AG04450 (cell line): ENCODE measurements around the gene MMP17. TPM values are rescaled to one million over a fixed set of nuclear protein-coding genes. Genes with fewer than 3 reads are reported as not detected.

ENCODE experiments used
- CTCF ChIA-PET: fragments of 300-600, 350-600 bp; formaldehyde crosslinking; extraction: SDS; loops from one replicate; lab custom pipeline; 2022; ENCODE audit warnings: antibody characterized with exemption, inconsistent platforms; lab: Charles Lee
- POLR2A ChIA-PET: fragments of 350-600 bp; formaldehyde crosslinking; extraction: SDS; loops from one replicate; lab custom pipeline; 2021; ENCODE audit warnings: antibody characterized with exemption, inconsistent platforms; lab: Yijun Ruan, JAX
- DNase-seq: peaks from one replicate; pipeline ENCODE4 v3.0.0-alpha.2; 2011; ENCODE audit warnings: low read depth, low spot score
- H3K27ac ChIP-seq: one replicate; pipeline ENCODE4 v1.5.1; 2012; ENCODE audit warnings: low read depth, low read length, control low read depth
- H3K27me3 ChIP-seq: one replicate; pipeline ENCODE4 v1.6.0; 2012; ENCODE audit warnings: low read length; ENCODE audit not compliant: control insufficient read depth, insufficient read depth
- H3K4me3 ChIP-seq: 2 replicates; pipeline ENCODE4 v1.5.1; 2011; ENCODE audit warnings: mild to moderate bottlenecking, low read depth, low read length, control low read depth
- H3K9me3 ChIP-seq: 2 replicates; pipeline ENCODE4 v1.5.1; 2012; ENCODE audit warnings: low read length; ENCODE audit not compliant: control insufficient read depth, insufficient read depth
- polyA plus RNA-seq: library from polyadenylated mRNA; depleted of rRNA; stranded (reverse); fragments of >200 nt; gene quantifications from 2 replicates; pipeline ENCODE4 v1.2.3, GENCODE V29; 2011
- TF ChIP-seq, protein P1 (sequence below): IDR thresholded peaks from 2 replicates; pipeline ENCODE4 v1.5.1; 2011; ENCODE audit warnings: low read depth, low read length, control low read depth, inconsistent platforms

The MMP17 gene
- polyA plus RNA-seq, 1 experiment: 9.9 TPM

DNA sequence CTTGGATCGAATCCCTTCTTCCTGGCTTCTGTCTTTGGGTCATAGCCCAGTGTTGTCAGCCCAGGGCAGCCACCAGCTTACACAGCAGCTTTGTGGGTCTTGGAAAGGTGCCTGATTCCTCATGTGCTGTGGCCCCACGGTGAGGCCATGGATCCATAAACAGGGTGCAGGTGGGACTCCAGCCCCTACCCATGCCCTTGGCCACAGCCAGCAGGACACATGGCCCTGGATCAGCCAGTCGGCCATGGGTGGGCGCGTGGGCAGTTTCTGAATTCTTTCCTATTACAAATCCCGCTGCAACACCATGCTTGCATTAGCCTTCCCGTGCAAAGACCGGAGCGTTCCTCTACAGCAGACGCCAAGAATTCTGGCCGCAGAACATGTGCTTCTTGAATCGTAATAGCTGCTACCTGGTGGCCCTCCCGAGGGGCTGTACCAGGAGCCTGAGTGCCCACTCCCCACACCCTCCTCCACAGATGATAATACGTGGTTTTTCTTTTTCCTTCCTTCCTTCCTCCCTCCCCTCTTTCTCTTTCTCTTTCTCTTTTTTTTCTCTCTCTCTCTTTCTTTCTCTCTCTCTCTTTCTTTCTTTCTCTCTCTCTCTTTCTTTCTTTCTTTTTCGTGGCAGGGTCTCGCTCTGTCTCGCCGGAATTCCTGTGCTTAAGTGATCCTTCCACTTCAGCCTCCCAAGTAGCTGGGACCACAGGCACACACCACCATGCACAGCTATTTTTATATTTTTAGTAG is 2.9 kb upstream of the MMP17 start:
- DNase-seq: no peak
- CTCF ChIA-PET: interaction anchor here (0.6 kb wide), 2 partner anchors 158 to 719 kb away, joined by 3 read pairs; no protein-coding TSS in a partner anchor
- no peaks in the 10 kb centered on the region; the same call in 1 of the 2 replicates for H3K9me3 ChIP-seq
- POLR2A ChIA-PET: interaction anchor here (0.7 kb wide), 1 partner anchor 734 kb away, joined by 3 read pairs; no protein-coding TSS in a partner anchor
- TF ChIP-seq, protein P1, sequence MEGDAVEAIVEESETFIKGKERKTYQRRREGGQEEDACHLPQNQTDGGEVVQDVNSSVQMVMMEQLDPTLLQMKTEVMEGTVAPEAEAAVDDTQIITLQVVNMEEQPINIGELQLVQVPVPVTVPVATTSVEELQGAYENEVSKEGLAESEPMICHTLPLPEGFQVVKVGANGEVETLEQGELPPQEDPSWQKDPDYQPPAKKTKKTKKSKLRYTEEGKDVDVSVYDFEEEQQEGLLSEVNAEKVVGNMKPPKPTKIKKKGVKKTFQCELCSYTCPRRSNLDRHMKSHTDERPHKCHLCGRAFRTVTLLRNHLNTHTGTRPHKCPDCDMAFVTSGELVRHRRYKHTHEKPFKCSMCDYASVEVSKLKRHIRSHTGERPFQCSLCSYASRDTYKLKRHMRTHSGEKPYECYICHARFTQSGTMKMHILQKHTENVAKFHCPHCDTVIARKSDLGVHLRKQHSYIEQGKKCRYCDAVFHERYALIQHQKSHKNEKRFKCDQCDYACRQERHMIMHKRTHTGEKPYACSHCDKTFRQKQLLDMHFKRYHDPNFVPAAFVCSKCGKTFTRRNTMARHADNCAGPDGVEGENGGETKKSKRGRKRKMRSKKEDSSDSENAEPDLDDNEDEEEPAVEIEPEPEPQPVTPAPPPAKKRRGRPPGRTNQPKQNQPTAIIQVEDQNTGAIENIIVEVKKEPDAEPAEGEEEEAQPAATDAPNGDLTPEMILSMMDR: no peak
- peak overlapping the region; percentile 40 for H3K4me3 ChIP-seq
- H3K27ac ChIP-seq: no peak overlapping the region
- H3K27me3 ChIP-seq: peaks cover 2% of the 10 kb centered on the region

DNA sequence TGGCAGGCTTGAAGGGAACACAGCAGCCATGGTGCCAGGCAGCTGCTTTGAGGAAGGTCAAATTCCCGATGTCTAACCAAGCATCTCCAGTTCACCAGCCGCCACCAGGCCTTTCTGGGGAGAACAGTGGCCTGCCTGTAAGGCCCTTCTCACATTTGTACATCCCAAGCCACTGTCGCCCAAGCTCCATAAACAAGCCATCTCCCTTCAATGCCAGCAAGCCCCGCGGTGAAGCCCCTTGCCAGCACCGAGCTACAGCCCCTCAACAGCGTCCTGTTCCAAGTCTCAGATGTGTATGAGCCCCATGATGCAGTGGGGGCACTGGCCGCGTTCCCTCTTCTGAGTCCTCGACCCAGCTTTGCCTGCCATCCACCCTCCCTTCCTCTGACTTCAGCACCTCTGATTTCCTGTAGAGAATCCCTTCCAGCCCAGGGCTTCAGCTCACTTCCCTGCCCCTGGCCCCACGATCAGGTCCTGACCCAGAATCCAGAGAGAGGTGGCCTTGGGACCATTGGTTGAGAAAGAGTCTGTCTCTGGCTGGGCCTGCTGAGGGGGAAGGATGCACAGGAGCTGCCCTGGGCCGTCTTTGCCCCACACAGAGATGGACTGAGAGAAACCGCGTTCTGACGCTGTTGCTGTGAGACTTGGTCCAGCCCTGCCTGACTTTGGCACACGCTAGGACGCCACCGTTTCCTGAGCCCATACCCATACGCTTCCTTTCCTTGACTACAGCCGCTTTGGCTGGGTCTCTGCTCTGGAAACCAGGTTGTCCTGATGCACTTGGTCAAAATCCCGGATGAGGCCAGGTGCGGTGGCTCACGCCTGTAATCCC is 1.9 kb upstream of the MMP17 start:
- H3K4me3 ChIP-seq: no peak overlapping the region
- CTCF ChIA-PET: interaction anchor here (0.6 kb wide), 1 partner anchor 720 kb away, joined by 3 read pairs; no protein-coding TSS in a partner anchor
- no peak for DNase-seq
- H3K27me3 ChIP-seq: peaks cover 2% of the 10 kb centered on the region
- H3K9me3 ChIP-seq: no peaks in the 10 kb centered on the region; the same call in 1 of the 2 replicates
- TF ChIP-seq, protein P1: no peak
- POLR2A ChIA-PET: interaction anchor here (0.7 kb wide), 1 partner anchor 733 kb away, joined by 3 read pairs; no protein-coding TSS in a partner anchor
- no peak overlapping the region for H3K27ac ChIP-seq

DNA sequence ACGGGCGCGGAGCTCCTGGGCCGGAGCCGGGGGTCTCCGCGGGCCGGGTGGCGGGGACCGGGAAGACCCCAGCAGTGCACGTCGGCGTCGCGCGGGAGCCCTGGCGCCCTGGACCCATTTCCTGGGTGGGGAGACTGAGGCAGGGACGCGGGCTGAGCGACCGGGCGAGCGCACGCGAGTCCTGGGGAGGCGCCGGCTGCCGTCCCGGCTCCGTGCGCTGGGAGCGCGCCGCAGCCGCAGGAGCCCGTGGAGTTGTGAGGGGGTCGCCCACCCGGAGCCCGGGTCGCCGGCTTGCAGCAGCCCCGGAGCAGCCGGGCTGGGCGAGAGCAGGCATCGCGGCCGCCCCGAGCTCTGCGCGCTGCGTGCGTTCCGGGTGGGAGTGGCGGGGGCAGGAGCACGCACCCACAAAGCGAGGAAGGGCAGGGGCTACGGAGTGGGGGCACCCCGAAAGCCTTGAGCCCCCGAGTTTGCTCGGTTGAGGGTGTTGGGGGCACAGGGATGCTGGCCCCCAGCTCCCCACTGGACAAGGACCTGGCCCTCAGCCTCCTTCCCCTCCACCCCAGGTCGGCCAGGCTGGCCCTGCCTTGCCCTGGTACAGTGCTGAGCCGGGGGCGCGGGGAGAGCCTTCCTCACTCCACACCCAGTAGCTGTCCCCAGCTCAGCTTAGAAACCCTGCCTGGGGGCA is 620 bp downstream of the MMP17 start:
- CTCF ChIA-PET: interaction anchor here (0.6 to 0.8 kb wide), 2 partner anchors 35 to 724 kb away, joined by 3 read pairs; no protein-coding TSS in a partner anchor
- POLR2A ChIA-PET: interaction anchor here (0.6 to 0.7 kb wide), 2 partner anchors 21 to 68 kb away, joined by 3 to 7 read pairs; no protein-coding TSS in a partner anchor
- Histone ChIP-seq H3K27me3 (no peaks in the 10 kb centered on the region), H3K4me3 (peak overlapping the region; percentile 76), H3K27ac (peak overlapping the region; percentile 31), H3K9me3 (no peaks in the 10 kb centered on the region; the same call in 1 of the 2 replicates)
- TF ChIP-seq, protein P1: no peak
- DNase-seq: no peak

DNA sequence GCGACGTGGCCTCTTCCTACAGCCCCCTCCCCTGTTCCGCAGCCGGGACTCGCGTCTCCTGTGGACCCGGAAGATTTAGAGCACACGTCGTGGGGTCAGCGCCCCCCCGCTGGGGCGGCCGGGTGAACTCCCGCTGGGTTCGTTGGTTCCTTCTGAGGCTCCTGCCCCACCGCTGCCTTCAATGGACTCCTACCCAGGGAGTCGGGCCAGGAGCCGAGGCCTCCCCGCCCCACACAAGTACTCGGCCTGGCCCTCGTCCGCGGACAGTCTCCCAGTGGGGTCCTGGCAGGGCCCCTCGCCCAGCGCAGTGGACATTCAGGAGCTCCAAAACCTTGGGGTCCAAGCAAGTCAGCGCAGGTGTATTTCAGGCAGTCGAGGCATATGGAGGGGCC is 1.2 kb downstream of the MMP17 start:
- Histone ChIP-seq H3K27ac (peak overlapping the region; percentile 31), H3K9me3 (no peaks in the 10 kb centered on the region; the same call in 1 of the 2 replicates), H3K4me3 (peak overlapping the region; percentile 76), H3K27me3 (no peaks in the 10 kb centered on the region)
- DNase-seq: no peak
- CTCF ChIA-PET: interaction anchor here (0.8 to 1.9 kb wide), 2 partner anchors 36 to 92 kb away, joined by 3 to 7 read pairs; no protein-coding TSS in a partner anchor
- POLR2A ChIA-PET: no interaction called here
- TF ChIP-seq, protein P1: no peak
